Neural progenitor cell (in vitro differentiated cells): ENCODE results near the gene ZSCAN5A. TPM values are rescaled to one million over a fixed set of nuclear protein-coding genes. Genes with fewer than 3 reads are reported as not detected.
A peak's percentile ranks its signal among the peaks of the same experiment; 100 is the strongest.
"Not testable (repeated sequence)": the region's sequence is repeated elsewhere in the genome, so short reads cannot be mapped to it uniquely, and the experiment has no call there.

Experiments
- DNase-seq: peaks from one replicate; pipeline ENCODE4 v3.0.0-alpha.2; 2016; ENCODE audit warnings: low spot score
- H2AFZ ChIP-seq: fragments of 200-600 bp; sonication (generic); replicated peaks from 2 replicates; pipeline ENCODE4 v1.6.1; 2016; ENCODE audit warnings: antibody characterized with exemption
- H3F3A ChIP-seq: fragments of 200-600 bp; sonication (generic); 2 replicates; pipeline ENCODE4 v1.6.1; 2016; ENCODE audit warnings: antibody characterized with exemption, low read depth
- H3K27ac ChIP-seq: fragments of 200-600 bp; sonication (generic); 2 replicates; pipeline ENCODE4 v1.5.1; 2016; ENCODE audit warnings: mild to moderate bottlenecking
- H3K27me3 ChIP-seq: fragments of 200-600 bp; sonication (generic); 2 replicates; pipeline ENCODE4 v1.6.1; 2016; ENCODE audit warnings: mild to moderate bottlenecking, moderate library complexity
- H3K36me3 ChIP-seq: fragments of 200-600 bp; sonication (generic); 2 replicates; pipeline ENCODE4 v1.5.1; 2016
- H3K4me1 ChIP-seq: fragments of 200-600 bp; sonication (generic); 2 replicates; pipeline ENCODE4 v1.6.1; 2016; ENCODE audit warnings: mixed run types
- H3K4me2 ChIP-seq: fragments of 200-600 bp; sonication (generic); 2 replicates; pipeline ENCODE4 v1.6.1; 2016
- H3K4me3 ChIP-seq: fragments of 200-600 bp; sonication (generic); 2 replicates; pipeline ENCODE4 v1.5.1; 2016
- H3K79me2 ChIP-seq: fragments of 200-600 bp; sonication (generic); 2 replicates; pipeline ENCODE4 v1.6.1; 2016; ENCODE audit warnings: low read depth
- H3K9ac ChIP-seq: fragments of 200-600 bp; sonication (generic); 2 replicates; pipeline ENCODE4 v1.6.1; 2016
- H3K9me3 ChIP-seq: fragments of 200-600 bp; sonication (generic); 2 replicates; pipeline ENCODE4 v1.5.1; 2016; ENCODE audit warnings: low read depth
- H4K20me1 ChIP-seq: fragments of 200-600 bp; sonication (generic); 2 replicates; pipeline ENCODE4 v1.6.1; 2016; ENCODE audit warnings: low read depth
- H3K27ac Mint-ChIP-seq: 3 replicates; pipeline ENCODE4 v1.8.0; 2021; ENCODE audit warnings: mixed read lengths
- H3K27me3 Mint-ChIP-seq: 2 replicates; pipeline ENCODE4 v1.8.0; 2022; ENCODE audit warnings: low read depth, mild to moderate bottlenecking, inconsistent platforms, moderate library complexity, mixed read lengths; ENCODE audit not compliant: insufficient read depth
- H3K36me3 Mint-ChIP-seq: 3 replicates; pipeline ENCODE4 v1.8.0; 2021; ENCODE audit warnings: mixed read lengths
- H3K4me1 Mint-ChIP-seq: 3 replicates; pipeline ENCODE4 v1.8.0; 2021; ENCODE audit warnings: mixed read lengths
- H3K4me3 Mint-ChIP-seq: 3 replicates; pipeline ENCODE4 v1.8.0; 2021; ENCODE audit warnings: mild to moderate bottlenecking, moderate library complexity, mixed read lengths
- H3K9me3 Mint-ChIP-seq: 3 replicates; pipeline ENCODE4 v1.8.0; 2020; ENCODE audit warnings: mixed read lengths
- EZH2 ChIP-seq: fragments of 200-600 bp; sonication (generic); IDR thresholded peaks from 2 replicates; pipeline ENCODE4 v1.6.1; 2017; ENCODE audit warnings: antibody characterized with exemption, mild to moderate bottlenecking, moderate library complexity
- EZH2phosphoT487 ChIP-seq: fragments of 200-600 bp; sonication (generic); IDR thresholded peaks from 2 replicates; pipeline ENCODE4 v1.6.1; 2017; ENCODE audit warnings: antibody characterized with exemption
- total RNA-seq: library from RNA; depleted of rRNA; stranded (reverse); fragments of >200 nt; gene quantifications from 2 replicates; pipeline ENCODE4 v1.2.3, GENCODE V29; 2015; ENCODE audit warnings: low replicate concordance
- TF ChIP-seq, protein P1 (sequence below): fragments of 200-600 bp; sonication (generic); IDR thresholded peaks from 2 replicates; pipeline ENCODE4 v1.5.1; 2017; ENCODE audit warnings: antibody characterized with exemption, mild to moderate bottlenecking

ZSCAN5A gene
- total RNA-seq, 1 donor from 2014 or later: 1.6 TPM

DNA sequence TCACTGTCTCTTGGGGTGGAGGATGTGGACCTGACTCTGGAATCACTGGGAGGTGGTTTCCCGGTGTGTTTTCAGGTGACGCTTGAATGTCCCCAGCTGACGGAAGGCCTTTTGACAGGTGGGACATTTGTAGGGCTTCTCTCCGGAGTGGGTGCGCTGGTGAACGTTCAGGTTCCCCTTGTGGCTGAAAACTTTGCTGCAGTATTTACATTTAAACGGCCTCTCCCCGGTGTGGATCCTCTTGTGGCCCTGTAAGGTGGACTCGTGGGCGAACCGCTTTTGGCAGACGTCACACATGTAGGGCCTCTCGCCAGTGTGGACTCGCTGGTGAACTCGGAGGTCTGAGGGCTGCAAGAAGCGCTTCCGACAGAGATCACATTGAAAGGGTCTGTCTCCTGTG, 124.9 kb downstream of the ZSCAN5A start:
- Histone ChIP-seq H3K4me2 (no peak overlapping the region), H3K4me3 (no peak overlapping the region), H3K27ac (no peak overlapping the region), H3F3A (no peaks in the 10 kb centered on the region), H3K4me1 (no peaks in the 10 kb centered on the region), H2AFZ (no peak overlapping the region), H3K9ac (no peak overlapping the region), H3K9me3 (no peaks in the 10 kb centered on the region), H3K36me3 (no peaks in the 10 kb centered on the region), H3K27me3 (no peaks in the 10 kb centered on the region), H3K79me2 (no peaks in the 10 kb centered on the region), H4K20me1 (no peaks in the 10 kb centered on the region)
- H3K36me3 Mint-ChIP-seq: no peaks in the 10 kb centered on the region
- H3K27ac Mint-ChIP-seq: no peak overlapping the region
- no peak overlapping the region for H3K4me3 Mint-ChIP-seq
- H3K4me1 Mint-ChIP-seq: no peaks in the 10 kb centered on the region
- DNase-seq: peak; percentile 8
- TF ChIP-seq, protein P1, sequence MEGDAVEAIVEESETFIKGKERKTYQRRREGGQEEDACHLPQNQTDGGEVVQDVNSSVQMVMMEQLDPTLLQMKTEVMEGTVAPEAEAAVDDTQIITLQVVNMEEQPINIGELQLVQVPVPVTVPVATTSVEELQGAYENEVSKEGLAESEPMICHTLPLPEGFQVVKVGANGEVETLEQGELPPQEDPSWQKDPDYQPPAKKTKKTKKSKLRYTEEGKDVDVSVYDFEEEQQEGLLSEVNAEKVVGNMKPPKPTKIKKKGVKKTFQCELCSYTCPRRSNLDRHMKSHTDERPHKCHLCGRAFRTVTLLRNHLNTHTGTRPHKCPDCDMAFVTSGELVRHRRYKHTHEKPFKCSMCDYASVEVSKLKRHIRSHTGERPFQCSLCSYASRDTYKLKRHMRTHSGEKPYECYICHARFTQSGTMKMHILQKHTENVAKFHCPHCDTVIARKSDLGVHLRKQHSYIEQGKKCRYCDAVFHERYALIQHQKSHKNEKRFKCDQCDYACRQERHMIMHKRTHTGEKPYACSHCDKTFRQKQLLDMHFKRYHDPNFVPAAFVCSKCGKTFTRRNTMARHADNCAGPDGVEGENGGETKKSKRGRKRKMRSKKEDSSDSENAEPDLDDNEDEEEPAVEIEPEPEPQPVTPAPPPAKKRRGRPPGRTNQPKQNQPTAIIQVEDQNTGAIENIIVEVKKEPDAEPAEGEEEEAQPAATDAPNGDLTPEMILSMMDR: peak; percentile 21
- no peak for TF ChIP-seq EZH2phosphoT487
- peaks cover 8% of the 10 kb centered on the region for H3K27me3 Mint-ChIP-seq
- H3K9me3 Mint-ChIP-seq: no peaks in the 10 kb centered on the region

DNA sequence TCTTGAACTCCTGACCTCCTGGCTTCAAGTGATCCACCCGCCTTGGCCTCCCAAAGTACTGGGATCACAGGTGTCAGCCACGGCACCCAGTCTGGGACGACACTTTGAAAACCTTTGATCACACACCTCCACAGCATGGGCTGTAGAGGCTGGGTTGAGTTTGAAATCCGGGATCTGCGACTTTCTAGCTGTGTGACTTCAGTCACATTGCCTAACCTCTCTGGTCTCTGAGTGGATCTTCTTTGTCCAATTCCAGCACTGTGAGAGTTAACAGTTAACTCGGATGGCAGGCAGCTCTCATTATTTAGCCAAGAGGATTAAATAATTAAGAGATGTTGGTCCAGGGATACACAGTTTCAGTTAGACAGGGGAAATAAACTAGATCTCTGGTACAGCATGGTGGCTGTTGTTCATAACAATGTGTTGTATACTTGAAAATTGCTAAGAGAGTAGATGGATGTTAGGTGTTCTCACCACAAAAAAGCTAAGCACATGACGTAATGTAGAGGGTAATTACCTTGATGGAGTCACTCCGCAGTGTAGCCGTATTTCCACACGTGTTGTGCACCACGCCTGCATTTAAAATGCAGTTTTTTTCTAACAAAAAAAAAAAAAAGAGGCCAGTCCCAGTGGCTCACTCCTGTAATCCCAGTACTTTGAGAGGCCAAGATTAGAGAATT, 136.9 kb downstream of the ZSCAN5A start:
- peaks cover 7% of the 10 kb centered on the region for H3K27me3 Mint-ChIP-seq

DNA sequence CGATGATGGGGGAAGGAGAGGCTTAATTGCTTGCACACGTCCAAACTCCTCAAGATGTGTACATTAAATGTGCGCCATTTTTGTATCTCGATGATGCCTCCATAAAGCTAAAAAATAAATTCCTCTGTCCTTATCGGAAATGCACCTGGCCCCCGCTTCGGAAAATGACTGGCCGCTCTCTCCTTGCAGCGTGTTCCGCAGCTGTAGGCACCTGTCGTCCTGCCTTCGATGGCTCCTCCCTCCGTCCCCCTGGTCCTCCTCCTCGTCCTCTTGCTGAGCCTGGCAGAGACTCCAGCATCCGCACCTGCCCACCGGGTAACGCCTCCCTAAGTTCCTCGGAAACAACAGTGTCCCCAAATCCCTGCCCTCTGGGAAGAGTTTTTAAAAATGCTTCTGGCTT, 137.8 kb downstream of the ZSCAN5A start:
- Histone ChIP-seq H3K9me3 (no peaks in the 10 kb centered on the region), H3F3A (peaks cover 19% of the 10 kb centered on the region), H3K4me2 (no peak overlapping the region), H2AFZ (no peak overlapping the region), H3K4me3 (no peak overlapping the region), H3K4me1 (peaks cover 27% of the 10 kb centered on the region), H3K27me3 (no peaks in the 10 kb centered on the region), H3K27ac (no peak overlapping the region), H3K79me2 (no peaks in the 10 kb centered on the region), H4K20me1 (no peaks in the 10 kb centered on the region), H3K36me3 (no peaks in the 10 kb centered on the region), H3K9ac (no peak overlapping the region)
- peak overlapping the region; percentile 95 for H3K27ac Mint-ChIP-seq
- H3K27me3 Mint-ChIP-seq: peaks cover 7% of the 10 kb centered on the region
- peaks cover 24% of the 10 kb centered on the region for H3K4me1 Mint-ChIP-seq
- peak overlapping the region; percentile 41 for H3K4me3 Mint-ChIP-seq
- TF ChIP-seq EZH2phosphoT487: no peak
- H3K36me3 Mint-ChIP-seq: no peaks in the 10 kb centered on the region
- DNase-seq: no peak
- H3K9me3 Mint-ChIP-seq: no peaks in the 10 kb centered on the region

More for the DNA sequence above, 136.9 kb downstream of the ZSCAN5A start:
- Histone ChIP-seq H3K4me3 (no peak overlapping the region), H3K79me2 (no peaks in the 10 kb centered on the region), H3K36me3 (no peaks in the 10 kb centered on the region), H3K9me3 (no peaks in the 10 kb centered on the region), H3K27ac (no peak overlapping the region), H3K4me1 (peaks cover 27% of the 10 kb centered on the region), H4K20me1 (no peaks in the 10 kb centered on the region), H3K9ac (no peak overlapping the region), H3K27me3 (no peaks in the 10 kb centered on the region), H3K4me2 (no peak overlapping the region), H3F3A (peaks cover 19% of the 10 kb centered on the region), H2AFZ (no peak overlapping the region)
- no peak for DNase-seq
- Mint-ChIP-seq H3K9me3 (no peaks in the 10 kb centered on the region), H3K27ac (no peak overlapping the region), H3K4me1 (peaks cover 24% of the 10 kb centered on the region), H3K36me3 (no peaks in the 10 kb centered on the region), H3K4me3 (no peak overlapping the region)
- TF ChIP-seq EZH2: no peak
- TF ChIP-seq EZH2phosphoT487: no peak
- TF ChIP-seq, protein P1: no peak

DNA sequence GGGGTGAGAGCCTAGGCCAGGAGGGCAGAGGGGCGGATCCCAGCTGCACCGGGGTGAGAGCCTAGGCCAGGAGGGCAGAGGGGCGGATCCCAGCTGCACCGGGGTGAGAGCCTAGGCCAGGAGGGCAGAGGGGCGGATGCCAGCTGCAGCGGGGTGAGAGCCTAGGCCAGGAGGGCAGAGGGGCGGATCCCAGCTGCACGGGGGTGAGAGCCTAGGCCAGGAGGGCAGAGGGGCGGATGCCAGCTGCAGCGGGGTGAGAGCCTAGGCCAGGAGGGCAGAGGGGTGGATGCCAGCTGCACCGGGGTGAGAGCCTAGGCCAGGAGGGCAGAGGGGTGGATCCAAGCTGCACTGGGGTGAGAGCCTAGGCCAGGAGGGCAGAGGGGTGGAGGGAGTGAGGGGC, 138.3 kb downstream of the ZSCAN5A start:
- not testable (repeated sequence) for DNase-seq, H3K36me3 Mint-ChIP-seq, H3K4me3 Mint-ChIP-seq, H3K9me3 Mint-ChIP-seq, H3K27ac Mint-ChIP-seq, H3K9me3 ChIP-seq, H3K9ac ChIP-seq, H3K36me3 ChIP-seq, H2AFZ ChIP-seq, H3K4me3 ChIP-seq, H4K20me1 ChIP-seq, H3K27me3 ChIP-seq, H3K79me2 ChIP-seq, H3K27ac ChIP-seq, H3K27me3 Mint-ChIP-seq
- Histone ChIP-seq H3K4me1 (peaks cover 27% of the 10 kb centered on the region), H3F3A (peaks cover 19% of the 10 kb centered on the region), H3K4me2 (peak overlapping the region; percentile 65)
- H3K4me1 Mint-ChIP-seq: peaks cover 24% of the 10 kb centered on the region

DNA sequence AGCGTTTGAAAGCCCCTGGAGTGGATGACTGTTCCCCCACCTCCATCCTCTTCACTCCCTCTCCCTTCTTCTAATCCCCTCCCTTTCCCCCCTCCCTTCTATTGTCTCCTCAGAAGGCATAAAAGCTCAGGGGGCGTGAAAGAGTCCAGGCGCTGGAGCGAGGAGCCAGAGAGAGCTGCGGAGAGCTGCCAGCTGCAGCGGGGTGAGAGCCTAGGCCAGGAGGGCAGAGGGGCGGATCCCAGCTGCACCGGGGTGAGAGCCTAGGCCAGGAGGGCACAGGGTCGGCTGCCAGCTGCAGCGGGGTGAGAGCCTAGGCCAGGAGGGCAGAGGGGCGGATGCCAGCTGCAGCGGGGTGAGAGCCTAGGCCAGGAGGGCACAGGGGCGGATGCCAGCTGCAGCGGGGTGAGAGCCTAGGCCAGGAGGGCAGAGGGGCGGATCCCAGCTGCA, 138.8 kb downstream of the ZSCAN5A start, which contains the start of gene GALP:
TSS of gene GALP (plus strand) at position 148 of the 447 bp plus-strand sequence. CDS start 1,101 bp downstream, outside the sequence.
- H3K27ac Mint-ChIP-seq: peak within 1 kb of the TSS; percentile 95
- not testable (repeated sequence) for H2AFZ ChIP-seq

More for the DNA sequence above, 138.8 kb downstream of the ZSCAN5A start, which contains the start of gene GALP:
- H3K79me2 ChIP-seq, H3K9me3 Mint-ChIP-seq, H3K9ac ChIP-seq, H3K4me3 ChIP-seq, H3K27me3 Mint-ChIP-seq, H3K36me3 Mint-ChIP-seq, H3K9me3 ChIP-seq, H4K20me1 ChIP-seq, H3K27ac ChIP-seq, H3K36me3 ChIP-seq, H3K27me3 ChIP-seq: not testable (repeated sequence)
- Histone ChIP-seq H3F3A (peaks cover 19% of the 10 kb centered on the region), H3K4me2 (peak within 1 kb of the TSS; percentile 65), H3K4me1 (peaks cover 27% of the 10 kb centered on the region)
- DNase-seq: peak; percentile 89
- H3K4me1 Mint-ChIP-seq: peaks cover 24% of the 10 kb centered on the region
- H3K4me3 Mint-ChIP-seq: peak within 1 kb of the TSS; percentile 41
